ENCODE results near the gene LAMA2. TPM values are rescaled to one million over a fixed set of nuclear protein-coding genes. Genes with fewer than 3 reads are reported as not detected.

LAMA2 gene
- total and polyA plus RNA-seq, 2 of the 8 experiments (the other 6 are each of a cell fraction or from before 2014, with no cell fraction given) = 1.3 to 3.8 TPM

DNA sequence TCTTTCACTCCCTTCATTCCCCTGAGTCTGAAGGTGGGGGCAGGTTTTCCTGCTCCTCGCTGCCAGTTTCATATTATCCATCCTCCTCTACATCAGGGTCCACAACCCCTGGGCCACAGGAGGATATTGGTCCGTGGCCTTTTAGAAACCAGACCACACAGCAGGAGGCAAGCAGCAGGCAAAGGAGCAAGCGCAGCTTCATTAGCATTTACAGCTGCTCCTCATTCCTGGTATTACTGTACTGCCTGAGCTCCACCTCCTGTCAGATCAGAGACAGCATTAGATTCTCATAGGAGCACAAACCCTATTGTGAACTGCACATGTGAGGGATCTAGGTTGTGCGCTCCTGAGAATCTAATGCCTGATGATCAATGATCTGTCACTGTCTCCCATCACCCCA is 446.7 kb downstream of the LAMA2 start:
- Histone ChIP-seq H2BK12ac (ENCODE audit: low read depth, low read length) (peak overlapping the region; percentile 50; the same call in 1 of the 2 replicates), H4K20me1 (replicated peaks in 1 of 2; ENCODE audit: control insufficient read depth in 1 of 2, insufficient read depth in 2 of 2, low read length in 2 of 2) (no peaks in the 10 kb centered on the region), H3K4me1 (replicated peaks in 1 of 4; ENCODE audit: control insufficient read depth in 3 of 4, insufficient read depth in 4 of 4, low read length in 3 of 4) (peaks cover 0 to 4% (median 1%) of the 10 kb centered on the region in 4 experiments; a peak in 3 of 7 replicates), H4K5ac (ENCODE audit: insufficient read length, low read depth, low read length) (no peak overlapping the region), H3K9ac (replicated peaks in 1 of 4; ENCODE audit: extremely low read depth in 1 of 4, low read depth in 3 of 4, low read length in 3 of 4) (no peak overlapping the region), H3K79me1 (ENCODE audit: low read depth, low read length) (no peaks in the 10 kb centered on the region), H3K14ac (ENCODE audit: insufficient read length) (no peak overlapping the region), H2BK5ac (ENCODE audit: low read depth, low read length) (no peak overlapping the region), H3K18ac (ENCODE audit: extremely low read depth, low read length) (no peak overlapping the region), H2AK5ac (ENCODE audit: low read depth, low read length) (no peak overlapping the region), H3K4ac (replicated peaks; ENCODE audit: insufficient read length, low read depth, low read length) (no peak overlapping the region), H3K4me2 (ENCODE audit: insufficient read depth in 1 of 2, low read depth in 2 of 2, low read length in 2 of 2) (no peak overlapping the region), H4K8ac (ENCODE audit: extremely low read depth, insufficient read depth, low read length) (no peak overlapping the region), H3K4me3 (ENCODE audit: extremely low read depth in 1 of 4, insufficient read depth in 2 of 4, low read depth in 3 of 4, low read length in 4 of 4) (no peak overlapping the region), H3K36me3 (ENCODE audit: control insufficient read depth in 2 of 4, insufficient read depth in 4 of 4, low read length in 3 of 4) (no peaks in the 10 kb centered on the region), H4K91ac (replicated peaks; ENCODE audit: insufficient read length, low read length) (no peak overlapping the region), H3K9me3 (ENCODE audit: insufficient read depth in 2 of 2, low read depth in 1 of 2, low read length in 1 of 2) (no peaks in the 10 kb centered on the region), H2BK20ac (ENCODE audit: low read length) (no peak overlapping the region), H3K79me2 (ENCODE audit: control insufficient read depth in 1 of 2, insufficient read depth in 2 of 2, low read length in 2 of 2) (no peaks in the 10 kb centered on the region), H2AFZ (ENCODE audit: low read length) (no peak overlapping the region), H3K23me2 (ENCODE audit: low read depth, low read length) (no peaks in the 10 kb centered on the region), H2BK120ac (replicated peaks; ENCODE audit: low read depth, low read length) (no peak overlapping the region), H3K27me3 (replicated peaks in 1 of 4; ENCODE audit: control insufficient read depth in 3 of 4, extremely low read depth in 1 of 4, insufficient read depth in 3 of 4, low read length in 3 of 4) (no peaks in the 10 kb centered on the region), H2BK15ac (ENCODE audit: low read length) (no peak overlapping the region), H3K27ac (ENCODE audit: low read depth, low read length) (no peak overlapping the region), H3K56ac (replicated peaks; ENCODE audit: insufficient read length, low read depth, low read length) (no peak overlapping the region), H3K23ac (ENCODE audit: insufficient read length) (no peak overlapping the region)
- FAIRE-seq (no peak), DNase-seq (ENCODE audit: low read depth in 1 of 2, low spot score in 2 of 2) (no peak)
- CTCF ChIA-PET (ENCODE audit: partially characterized antibody) = no interaction called here
- WGBS, 2 experiments (ENCODE audit: extremely low coverage in 1 of 2, insufficient coverage in 1 of 2, insufficient read length in 1 of 2, insufficient replicate concordance in 2 of 2, low coverage in 1 of 2, low lambda C conversion rate in 2 of 2, missing lambda C conversion rate in 1 of 2) = 83% methylated on average over 4 of the region's 4 CpGs; no CpG with 5 or more reads in 1 of the 2 experiments
- POLR2A ChIA-PET (ENCODE audit: partially characterized antibody) = no interaction called here
- TF ChIP-seq SRF (IDR thresholded peaks at IDR 0.05; ENCODE audit: low read depth, low read length) = no peak
- no peak for TF ChIP-seq TEAD4 (IDR thresholded peaks at IDR 0.05; ENCODE audit: low read depth, low read length)
- no peak for TF ChIP-seq SAP30 (IDR thresholded peaks at IDR 0.05; ENCODE audit: insufficient read depth, insufficient replicate concordance, low read length)
- no peak for TF ChIP-seq CTBP2 (IDR thresholded peaks at IDR 0.05; ENCODE audit: borderline replicate concordance, insufficient read depth, insufficient read length, low read length)
- TF ChIP-seq FOSL1 (IDR thresholded peaks at IDR 0.05; ENCODE audit: insufficient read depth, low read depth, low read length) = no peak
- TF ChIP-seq, protein P1, sequence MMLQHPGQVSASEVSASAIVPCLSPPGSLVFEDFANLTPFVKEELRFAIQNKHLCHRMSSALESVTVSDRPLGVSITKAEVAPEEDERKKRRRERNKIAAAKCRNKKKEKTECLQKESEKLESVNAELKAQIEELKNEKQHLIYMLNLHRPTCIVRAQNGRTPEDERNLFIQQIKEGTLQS (IDR thresholded peaks at IDR 0.05; ENCODE audit: insufficient read depth, low read depth, low read length) = no peak
- TF ChIP-seq CBX5 (IDR thresholded peaks at IDR 0.05; ENCODE audit: low read depth, low read length) = no peak
- no peak for TF ChIP-seq HDAC2 (IDR thresholded peaks at IDR 0.05; ENCODE audit: borderline replicate concordance in 1 of 2, low read depth in 2 of 2, low read length in 2 of 2)
- no peak for TF ChIP-seq BACH1 (IDR thresholded peaks at IDR 0.05; ENCODE audit: low read length)
- no peak for TF ChIP-seq SUZ12 (IDR thresholded peaks at IDR 0.05; ENCODE audit: low read length)
- no peak for TF ChIP-seq EP300 (IDR thresholded peaks at IDR 0.05; ENCODE audit: borderline replicate concordance in 1 of 2, low read depth in 2 of 2, low read length in 2 of 2)
- TF ChIP-seq RNF2 (IDR thresholded peaks at IDR 0.05; ENCODE audit: borderline replicate concordance, low read depth, low read length, missing control alignments, poor library complexity, severe bottlenecking) = no peak
- no peak for TF ChIP-seq CHD2 (IDR thresholded peaks at IDR 0.05; ENCODE audit: low read length)
